ENCODE results near the gene RAD9A. TPM values are rescaled to one million over a fixed set of nuclear protein-coding genes. Genes with fewer than 3 reads are reported as not detected.

The RAD9A gene
- total and polyA plus RNA-seq, 7 experiments from 2014 or later: 6.3 to 48.0 (median 31.0) TPM

DNA sequence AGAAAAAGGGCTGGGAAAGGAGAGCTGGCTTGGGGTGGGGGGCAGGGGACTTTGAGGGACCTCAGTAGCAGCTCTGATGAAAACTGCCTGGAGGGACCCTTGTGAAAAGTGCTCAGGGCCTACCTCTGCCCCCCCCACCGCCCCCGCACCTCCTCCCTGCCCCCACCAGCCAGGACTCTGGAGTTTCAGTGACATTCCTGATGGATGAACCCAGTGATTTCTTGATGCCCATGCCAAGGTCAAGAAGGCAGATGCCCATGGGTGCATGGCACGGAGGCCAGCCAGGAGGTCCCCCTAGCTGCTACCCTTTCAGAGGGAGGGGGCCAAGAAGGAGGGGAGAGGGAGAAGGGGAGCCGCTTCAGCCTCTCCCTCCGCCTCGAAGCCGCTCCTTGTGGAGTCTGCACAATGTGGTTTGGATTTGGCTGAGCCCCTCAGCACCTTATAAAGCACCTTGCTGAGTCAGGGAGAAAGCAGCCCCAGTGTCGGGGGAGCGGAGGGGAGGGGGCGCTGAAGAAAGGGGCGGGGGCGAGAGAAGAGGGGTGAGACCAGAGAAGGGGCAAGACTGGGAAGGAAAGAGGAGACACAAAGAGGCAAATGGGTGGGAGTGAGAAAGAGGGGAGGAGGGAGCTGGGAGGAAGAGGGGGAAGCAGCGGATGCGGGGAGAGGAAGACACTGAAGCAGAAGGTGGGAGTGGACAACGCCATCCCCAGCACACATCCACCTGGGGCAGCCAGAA is 16.3 kb upstream of the RAD9A start:
- Histone ChIP-seq H3K9me3 (ENCODE audit: control insufficient read depth in 2 of 3, low read length in 3 of 3) (no peaks in the 10 kb centered on the region), H3K36me3 (ENCODE audit: control insufficient read depth in 2 of 3, insufficient read depth in 3 of 3, low read length in 3 of 3) (no peaks in the 10 kb centered on the region), H3K4me1 (ENCODE audit: control insufficient read depth in 2 of 2, insufficient read depth in 2 of 2, low read length in 2 of 2) (peaks cover 12 to 22% of the 10 kb centered on the region in 2 donors), H3K4me3 (ENCODE audit: low read length) (no peak overlapping the region), H3K27me3 (ENCODE audit: control insufficient read depth in 2 of 2, insufficient read depth in 2 of 2, low read length in 2 of 2) (peaks cover 0 to 5% of the 10 kb centered on the region in 2 donors), H3K27ac (ENCODE audit: low read depth, low read length) (no peak overlapping the region)
- ChIA-PET CTCF (interaction anchor here (0.6 to 21.2 kb wide), 3 partner anchors 19 to 63 kb away, joined by 3 to 495 read pairs (median 40); partner anchors contain the start of gene POLD4), POLR2A (interaction anchor here (1.0 to 16.2 kb wide), 2 partner anchors 19 to 106 kb away, joined by 3 to 272 read pairs; partner anchors contain the start of gene POLD4)
- H3K27ac Mint-ChIP-seq: peak overlapping the region in 1 of 9 donors; percentile 46
- DNase-seq: no peak
- no peak for ATAC-seq
- peaks cover 0 to 51% (median 14%) of the 10 kb centered on the region in 5 donors for H3K27me3 Mint-ChIP-seq
- peak overlapping the region in 3 of 10 donors; percentile 17 to 70 (median 37) for H3K4me3 Mint-ChIP-seq
- intact Hi-C loops (cut with micrococcal nuclease): no loop called here
- H3K9me3 Mint-ChIP-seq: peaks cover 0 to 2% (median 0%) of the 10 kb centered on the region in 11 donors
- H3K36me3 Mint-ChIP-seq: peaks cover 0 to 3% (median 0%) of the 10 kb centered on the region in 5 donors
- H3K4me1 Mint-ChIP-seq: peaks cover 15 to 31% (median 25%) of the 10 kb centered on the region in 7 donors

DNA sequence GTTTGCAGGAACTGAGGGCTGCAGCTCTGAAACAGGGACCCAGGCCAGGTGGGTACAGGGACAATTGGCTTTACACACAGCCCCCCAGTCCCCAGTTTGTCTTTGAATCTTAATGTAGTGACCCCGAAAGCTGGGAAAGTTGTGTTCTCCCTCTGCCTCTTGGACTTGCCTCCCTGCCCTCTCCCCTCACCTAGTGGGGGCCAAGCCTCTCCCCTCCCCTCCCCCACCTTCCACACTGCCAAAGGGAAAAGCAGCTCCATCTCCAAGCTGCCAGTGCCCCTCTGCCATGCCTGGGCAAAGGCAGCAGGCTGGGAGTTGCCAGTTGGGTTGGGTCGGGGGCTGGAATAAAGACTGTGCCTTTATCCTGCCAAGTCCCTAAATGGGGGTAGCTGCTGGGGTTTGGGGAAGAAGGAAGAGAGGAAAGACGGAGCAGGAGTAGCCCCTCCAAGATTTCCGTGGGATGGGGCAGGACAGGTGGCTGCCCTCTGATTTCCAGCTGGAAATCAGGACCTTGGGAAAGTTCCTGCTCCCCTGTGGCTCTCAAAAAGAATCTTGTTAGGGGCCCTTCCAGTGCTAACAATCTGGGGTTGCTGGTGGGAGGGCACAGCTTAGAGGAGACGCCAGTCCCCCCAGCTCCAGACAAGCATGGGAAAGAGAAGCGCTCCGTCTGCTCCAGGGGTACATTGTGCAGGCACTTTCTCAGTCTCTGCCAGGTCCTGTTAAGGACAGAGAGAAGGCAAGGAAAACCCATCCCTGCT is 15.5 kb upstream of the RAD9A start:
- POLR2A ChIA-PET: interaction anchor here (0.6 to 16.2 kb wide), 4 partner anchors 19 to 107 kb away, joined by 3 to 272 read pairs (median 4); partner anchors contain the start of gene POLD4
- peak overlapping the region in 1 of 9 donors; percentile 46 for H3K27ac Mint-ChIP-seq
- Histone ChIP-seq H3K27me3 (ENCODE audit: control insufficient read depth in 2 of 2, insufficient read depth in 2 of 2, low read length in 2 of 2) (peaks cover 0 to 5% of the 10 kb centered on the region in 2 donors), H3K4me1 (ENCODE audit: control insufficient read depth in 2 of 2, insufficient read depth in 2 of 2, low read length in 2 of 2) (peaks cover 12 to 18% of the 10 kb centered on the region in 2 donors), H3K4me3 (ENCODE audit: low read length) (no peak overlapping the region), H3K36me3 (ENCODE audit: control insufficient read depth in 2 of 3, insufficient read depth in 3 of 3, low read length in 3 of 3) (no peaks in the 10 kb centered on the region), H3K9me3 (ENCODE audit: control insufficient read depth in 2 of 3, low read length in 3 of 3) (no peaks in the 10 kb centered on the region), H3K27ac (ENCODE audit: low read depth, low read length) (no peak overlapping the region)
- peaks cover 8 to 31% (median 24%) of the 10 kb centered on the region in 7 donors for H3K4me1 Mint-ChIP-seq
- H3K27me3 Mint-ChIP-seq: peaks cover 0 to 51% (median 14%) of the 10 kb centered on the region in 5 donors
- H3K9me3 Mint-ChIP-seq: peaks cover 0 to 2% (median 0%) of the 10 kb centered on the region in 11 donors
- intact Hi-C loops (cut with micrococcal nuclease): no loop called here
- CTCF ChIA-PET: interaction anchor here (0.6 to 21.2 kb wide), 3 partner anchors 10 to 30 kb away, joined by 3 to 495 read pairs (median 40); partner anchors contain the start of gene POLD4
- H3K36me3 Mint-ChIP-seq: peaks cover 0 to 3% (median 0%) of the 10 kb centered on the region in 5 donors
- no peak for ATAC-seq
- peak overlapping the region in 2 of 10 donors; percentile 17 to 37 for H3K4me3 Mint-ChIP-seq
- no peak for DNase-seq

DNA sequence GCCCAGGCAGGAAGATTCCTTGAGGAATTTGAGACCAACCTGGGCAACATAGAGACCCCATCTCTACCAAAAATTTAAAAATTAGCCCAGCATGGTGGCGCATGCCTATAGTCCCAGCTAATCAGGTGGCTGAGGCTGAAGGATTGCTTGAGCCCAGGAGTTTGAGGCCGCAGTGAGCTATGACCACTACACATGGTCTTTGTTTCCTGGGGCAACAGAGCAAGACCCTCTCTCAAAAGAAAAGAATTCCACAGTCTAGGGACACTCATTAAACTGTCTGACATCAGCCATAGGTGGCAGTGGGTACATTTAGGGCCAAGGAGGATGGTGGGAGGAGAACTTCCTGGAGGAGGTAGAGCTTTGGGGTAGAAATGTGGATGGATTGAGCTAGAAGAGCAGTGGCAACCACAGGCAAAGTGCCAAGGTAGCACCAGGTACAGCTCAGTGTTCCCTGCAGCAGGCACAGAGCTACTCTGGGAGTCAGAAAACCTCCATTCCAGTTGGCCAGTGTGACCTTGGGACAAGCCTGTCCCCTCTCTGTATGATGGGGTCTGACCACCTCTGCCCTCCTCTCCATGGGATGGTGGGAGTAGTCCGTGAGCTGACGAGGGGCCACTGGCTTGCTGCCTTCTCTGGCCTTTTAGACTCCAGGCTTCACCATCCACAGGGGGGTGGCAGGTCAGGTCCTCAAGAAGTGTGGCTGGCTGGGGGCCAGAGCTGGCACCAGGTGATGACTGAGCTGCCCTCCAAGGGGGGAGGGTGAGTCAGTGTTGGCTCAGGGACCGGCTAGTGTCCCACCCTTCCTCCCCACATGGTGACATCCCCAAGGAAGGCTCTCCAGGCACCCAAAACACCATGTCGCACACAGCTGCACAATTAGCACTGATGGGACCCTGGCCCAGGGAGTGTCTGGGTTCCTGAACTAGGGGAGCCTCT is 14.6 kb upstream of the RAD9A start:
- Mint-ChIP-seq H3K4me3 (no peak overlapping the region), H3K27ac (no peak overlapping the region), H3K36me3 (peaks cover 0 to 1% (median 0%) of the 10 kb centered on the region in 5 donors), H3K27me3 (peaks cover 0 to 48% (median 10%) of the 10 kb centered on the region in 5 donors), H3K4me1 (peaks cover under 1 to 28% (median 19%) of the 10 kb centered on the region in 7 donors), H3K9me3 (no peaks in the 10 kb centered on the region)
- ATAC-seq: no peak
- CTCF ChIA-PET: interaction anchor here (4.7 to 21.2 kb wide), 2 partner anchors 20 to 31 kb away, joined by 40 to 495 read pairs; partner anchors contain the start of gene POLD4
- DNase-seq: no peak
- intact Hi-C loops (cut with micrococcal nuclease): no loop called here
- no peak overlapping the region for H3K27ac ChIP-seq (ENCODE audit: low read depth, low read length)
- H3K4me1 ChIP-seq (ENCODE audit: control insufficient read depth in 2 of 2, insufficient read depth in 2 of 2, low read length in 2 of 2): peaks cover 11 to 13% of the 10 kb centered on the region in 2 donors
- H3K9me3 ChIP-seq (ENCODE audit: control insufficient read depth in 2 of 3, low read length in 3 of 3): no peaks in the 10 kb centered on the region
- H3K36me3 ChIP-seq (ENCODE audit: control insufficient read depth in 2 of 3, insufficient read depth in 3 of 3, low read length in 3 of 3): no peaks in the 10 kb centered on the region
- peaks cover 0 to 5% of the 10 kb centered on the region in 2 donors for H3K27me3 ChIP-seq (ENCODE audit: control insufficient read depth in 2 of 2, insufficient read depth in 2 of 2, low read length in 2 of 2)
- no peak overlapping the region for H3K4me3 ChIP-seq (ENCODE audit: low read length)
- POLR2A ChIA-PET: interaction anchor here (1.9 to 16.2 kb wide), 2 partner anchors 20 to 31 kb away, joined by 4 to 272 read pairs; partner anchors contain the start of gene POLD4

DNA sequence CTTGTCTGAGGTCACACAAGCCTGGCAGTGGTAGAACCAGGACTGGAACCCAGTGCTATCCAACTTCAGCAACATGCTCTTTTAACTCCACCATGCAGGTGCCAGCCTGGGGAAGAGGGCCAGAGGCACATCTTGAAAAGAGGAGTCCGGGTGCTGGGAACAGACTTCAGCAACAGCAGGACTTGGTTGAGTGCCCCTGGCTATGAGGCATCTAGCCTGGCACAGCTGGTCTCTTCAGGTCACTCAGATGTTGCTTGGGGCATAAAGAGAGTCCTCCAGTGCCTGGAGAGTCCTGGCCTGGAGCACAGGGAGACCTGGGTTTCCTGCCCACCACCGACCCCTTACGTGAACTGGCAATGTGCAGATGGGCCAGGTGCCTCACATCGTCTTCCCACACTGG is 13.2 kb upstream of the RAD9A start:
- peaks cover 0 to 48% (median 10%) of the 10 kb centered on the region in 5 donors for H3K27me3 Mint-ChIP-seq
- peaks cover 6 to 32% (median 23%) of the 10 kb centered on the region in 7 donors for H3K4me1 Mint-ChIP-seq
- Histone ChIP-seq H3K27ac (ENCODE audit: low read depth, low read length) (no peak overlapping the region), H3K4me1 (ENCODE audit: control insufficient read depth in 2 of 2, insufficient read depth in 2 of 2, low read length in 2 of 2) (peaks cover 11 to 17% of the 10 kb centered on the region in 2 donors), H3K36me3 (ENCODE audit: control insufficient read depth in 2 of 3, insufficient read depth in 3 of 3, low read length in 3 of 3) (no peaks in the 10 kb centered on the region), H3K9me3 (ENCODE audit: control insufficient read depth in 2 of 3, low read length in 3 of 3) (no peaks in the 10 kb centered on the region), H3K4me3 (ENCODE audit: low read length) (no peak overlapping the region), H3K27me3 (ENCODE audit: control insufficient read depth in 2 of 2, insufficient read depth in 2 of 2, low read length in 2 of 2) (peaks cover 0 to 5% of the 10 kb centered on the region in 2 donors)
- intact Hi-C loops (cut with micrococcal nuclease): no loop called here
- DNase-seq (no peak), ATAC-seq (no peak)
- ChIA-PET CTCF (interaction anchor here (0.7 to 21.2 kb wide), 4 partner anchors 22 to 572 kb away, joined by 3 to 495 read pairs (median 60); partner anchors contain the start of gene POLD4), POLR2A (interaction anchor here (16.2 kb wide), 1 partner anchor 22 kb away, joined by 272 read pairs; the partner anchor contains the start of gene POLD4)
- peaks cover 0 to 1% (median 0%) of the 10 kb centered on the region in 5 donors for H3K36me3 Mint-ChIP-seq
- no peaks in the 10 kb centered on the region for H3K9me3 Mint-ChIP-seq
- H3K4me3 Mint-ChIP-seq: no peak overlapping the region
- H3K27ac Mint-ChIP-seq: no peak overlapping the region

DNA sequence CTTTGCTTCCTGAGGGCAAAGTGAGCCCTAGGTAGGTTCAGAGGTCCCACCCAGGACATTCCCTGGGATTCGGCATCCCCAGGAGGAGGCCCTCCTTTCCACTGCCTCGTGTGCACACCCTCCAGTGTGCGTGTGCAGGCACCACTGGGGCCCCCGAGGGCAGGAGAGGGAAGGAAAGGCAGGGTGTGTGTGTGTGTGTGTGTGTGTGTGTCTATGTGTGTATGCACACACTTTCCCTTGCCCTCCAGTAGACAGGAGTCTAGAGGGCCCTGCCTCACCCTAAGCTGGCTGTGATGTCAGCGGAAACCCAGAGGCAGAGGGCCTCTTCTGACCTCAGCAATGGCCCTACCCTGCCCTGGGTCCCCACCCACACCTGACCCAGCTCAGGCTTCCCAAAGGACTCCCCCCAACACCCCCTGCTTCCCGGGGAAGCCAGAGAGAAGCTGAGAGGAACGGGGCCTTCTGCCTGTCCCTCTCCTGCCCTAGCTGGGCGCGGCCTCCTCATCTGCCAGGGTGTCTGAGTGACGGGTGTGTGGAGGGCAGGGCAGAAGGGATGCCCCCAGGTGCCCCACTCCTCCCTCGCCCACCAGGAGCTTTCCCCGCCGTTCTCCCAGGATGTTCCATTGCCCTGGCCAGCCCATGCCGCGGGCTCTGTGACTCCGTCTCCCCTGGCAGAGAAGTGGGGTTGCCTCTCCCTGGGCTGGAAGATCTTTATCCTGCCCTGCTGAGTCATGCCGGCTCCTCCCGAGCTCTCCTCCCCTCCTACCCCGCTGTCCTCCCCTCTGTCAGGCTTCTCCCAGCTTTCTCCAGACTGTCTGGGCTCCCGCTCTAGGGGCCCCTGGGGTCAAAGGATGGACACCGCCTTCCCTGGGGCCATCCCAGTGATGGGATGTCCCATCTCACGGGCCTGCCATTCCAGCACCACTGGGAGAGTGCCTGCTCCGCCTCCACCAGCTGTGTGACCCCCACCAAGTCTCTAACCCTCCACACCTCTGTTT is 12.4 kb upstream of the RAD9A start:
- ChIA-PET CTCF (interaction anchor here (0.7 to 21.2 kb wide), 7 partner anchors 9 to 573 kb away, joined by 3 to 495 read pairs (median 20); partner anchors contain the start of gene POLD4), POLR2A (interaction anchor here (0.7 to 16.2 kb wide), 2 partner anchors 22 to 110 kb away, joined by 3 to 272 read pairs; partner anchors contain the start of gene POLD4)
- Histone ChIP-seq H3K4me1 (ENCODE audit: control insufficient read depth in 2 of 2, insufficient read depth in 2 of 2, low read length in 2 of 2) (peaks cover 4 to 9% of the 10 kb centered on the region in 2 donors), H3K27me3 (ENCODE audit: control insufficient read depth in 2 of 2, insufficient read depth in 2 of 2, low read length in 2 of 2) (peaks cover 0 to under 1% of the 10 kb centered on the region in 2 donors), H3K27ac (ENCODE audit: low read depth, low read length) (no peak overlapping the region), H3K9me3 (ENCODE audit: control insufficient read depth in 2 of 3, low read length in 3 of 3) (no peaks in the 10 kb centered on the region), H3K4me3 (ENCODE audit: low read length) (no peak overlapping the region), H3K36me3 (ENCODE audit: control insufficient read depth in 2 of 3, insufficient read depth in 3 of 3, low read length in 3 of 3) (no peaks in the 10 kb centered on the region)
- Mint-ChIP-seq H3K4me3 (no peak overlapping the region), H3K27me3 (peaks cover 0 to 44% (median 4%) of the 10 kb centered on the region in 5 donors), H3K36me3 (no peaks in the 10 kb centered on the region), H3K9me3 (no peaks in the 10 kb centered on the region), H3K4me1 (peaks cover 6 to 27% (median 17%) of the 10 kb centered on the region in 7 donors), H3K27ac (no peak overlapping the region)
- ATAC-seq (no peak), DNase-seq (no peak)
- intact Hi-C loops (cut with micrococcal nuclease): no loop called here
